GM15510 (cell line): ENCODE data around the gene RSPRY1.

Source experiments
- POLR2A ChIP-seq: IDR thresholded peaks from 3 replicates; pipeline ENCODE4 v1.6.1; 2011; ENCODE audit warnings: borderline replicate concordance; ENCODE audit not compliant: insufficient read length; ENCODE audit errors: extremely low read depth

The RSPRY1 gene

DNA sequence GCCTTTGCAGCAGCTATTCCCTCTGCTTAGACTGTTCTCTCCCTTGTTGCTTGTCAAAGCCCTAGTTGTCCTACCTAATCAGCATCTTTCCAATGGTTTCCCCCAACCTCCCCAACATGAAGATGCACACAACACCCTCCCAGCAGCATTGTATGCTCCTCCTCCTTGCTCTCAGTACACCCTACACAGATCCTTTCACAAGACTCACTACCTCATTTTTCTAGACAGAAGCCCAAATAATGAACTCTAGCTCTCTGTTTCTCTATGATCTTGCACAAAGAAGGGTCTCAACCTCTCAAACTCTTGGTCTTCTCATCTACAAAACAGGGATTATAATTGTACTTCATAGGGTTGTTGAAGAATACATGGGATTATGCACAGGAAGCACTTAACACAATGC, 19.7 kb upstream of the RSPRY1 start:
- no peak for TF ChIP-seq POLR2A

DNA sequence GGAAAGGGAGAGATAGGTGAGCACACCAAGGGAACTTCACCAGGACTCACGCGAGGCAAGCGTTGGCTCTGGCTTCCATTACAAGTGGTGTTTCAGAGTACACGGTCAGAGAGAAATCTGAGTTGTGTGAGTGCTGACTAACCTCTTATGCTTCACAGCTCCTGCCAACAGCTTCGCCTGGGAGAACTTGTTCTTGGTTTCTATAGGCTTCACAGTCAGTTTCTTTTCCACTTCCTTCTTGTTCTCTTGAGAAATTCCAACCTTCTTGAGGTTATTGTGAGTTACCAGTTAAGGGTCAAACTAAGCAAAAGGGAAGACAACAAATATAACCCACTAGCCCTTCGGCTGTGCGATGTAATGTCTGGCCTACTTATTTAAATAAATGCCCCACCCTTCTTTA, 19.2 kb upstream of the RSPRY1 start:
- no peak for TF ChIP-seq POLR2A

DNA sequence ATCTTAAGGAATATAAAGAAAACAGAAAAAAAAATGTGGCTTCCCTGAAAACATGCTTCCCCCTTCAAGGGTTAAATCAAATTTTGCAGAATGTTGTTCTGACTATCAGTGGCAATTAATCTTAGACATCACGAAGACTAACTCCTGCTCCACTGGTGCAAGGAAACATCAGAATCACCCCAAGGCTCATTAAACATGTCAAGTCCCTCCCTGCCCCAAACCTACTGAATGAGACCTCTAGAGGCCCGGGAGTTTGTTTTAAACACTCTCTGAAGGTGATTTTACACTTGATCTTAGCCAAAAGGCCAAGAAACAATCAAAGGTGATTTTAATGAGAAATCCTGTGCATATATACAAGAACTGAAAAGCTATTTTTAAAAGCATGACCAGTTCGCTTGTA, 18.6 kb upstream of the RSPRY1 start:
- no peak for TF ChIP-seq POLR2A

DNA sequence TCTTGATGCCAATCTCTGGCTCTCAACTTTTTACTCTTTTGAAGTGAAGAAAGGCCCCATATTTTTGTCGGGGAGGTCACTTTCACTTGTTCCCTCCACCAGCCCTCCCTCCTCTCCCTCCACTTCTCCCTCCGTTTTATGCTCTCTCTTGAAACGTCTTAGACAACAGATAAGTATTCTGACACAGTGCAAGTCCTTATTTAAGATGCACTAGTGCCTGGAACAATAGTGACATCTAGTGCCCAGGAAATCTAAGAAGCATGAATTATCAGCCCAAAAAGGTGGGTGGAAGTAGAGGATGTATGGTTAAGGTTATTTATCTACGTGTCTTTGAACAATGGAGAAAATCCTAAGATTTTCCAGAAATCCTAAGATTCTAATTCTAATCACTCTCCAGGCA, 18.2 kb upstream of the RSPRY1 start:
- no peak for TF ChIP-seq POLR2A

DNA sequence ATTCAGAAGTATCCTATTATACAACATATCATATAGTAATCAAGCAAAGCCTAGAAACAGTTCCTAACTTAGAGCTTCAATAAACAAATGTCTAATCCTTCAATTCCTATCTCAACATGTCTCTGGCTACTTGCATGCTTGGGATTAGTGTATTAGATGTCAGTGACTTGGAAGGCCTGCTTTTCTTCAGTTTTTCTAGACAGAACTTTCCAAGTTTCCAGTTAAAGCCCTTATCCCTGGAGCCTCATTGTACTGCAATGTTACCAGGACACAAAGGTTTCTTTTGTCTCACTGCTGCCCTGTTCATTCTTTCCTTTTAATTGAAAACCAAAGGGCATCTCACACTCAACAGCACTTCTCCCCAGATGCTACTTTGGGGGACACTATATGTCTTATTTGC, 16.8 kb upstream of the RSPRY1 start:
- TF ChIP-seq POLR2A: no peak

DNA sequence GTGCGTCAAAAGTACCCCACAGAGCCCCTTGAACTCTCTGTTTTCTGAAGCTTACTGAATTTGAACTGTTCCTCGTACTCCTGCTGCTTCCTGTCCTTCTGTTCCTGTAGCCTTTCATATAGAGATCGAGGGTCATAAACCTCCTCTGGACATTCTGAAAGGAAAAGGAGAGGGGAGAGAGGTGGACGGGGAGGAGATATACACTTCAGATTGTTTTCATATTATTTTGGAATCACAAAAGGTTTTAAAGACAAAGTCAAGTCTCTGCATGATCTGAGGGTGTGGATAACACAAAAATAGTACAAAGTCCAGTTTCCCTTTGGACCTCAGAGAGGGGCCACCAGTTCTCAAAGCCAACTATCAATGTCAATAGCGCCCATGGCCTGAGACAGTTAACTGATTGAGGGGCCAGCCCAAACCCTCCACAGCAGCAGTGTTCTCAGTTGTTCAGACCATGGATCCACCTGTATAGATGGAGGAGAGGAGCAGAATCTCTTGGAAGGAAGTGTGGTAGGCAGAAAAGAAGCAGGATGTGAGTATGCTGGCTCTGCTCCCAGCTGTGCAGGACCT, 13.3 kb upstream of the RSPRY1 start:
- no peak for TF ChIP-seq POLR2A

DNA sequence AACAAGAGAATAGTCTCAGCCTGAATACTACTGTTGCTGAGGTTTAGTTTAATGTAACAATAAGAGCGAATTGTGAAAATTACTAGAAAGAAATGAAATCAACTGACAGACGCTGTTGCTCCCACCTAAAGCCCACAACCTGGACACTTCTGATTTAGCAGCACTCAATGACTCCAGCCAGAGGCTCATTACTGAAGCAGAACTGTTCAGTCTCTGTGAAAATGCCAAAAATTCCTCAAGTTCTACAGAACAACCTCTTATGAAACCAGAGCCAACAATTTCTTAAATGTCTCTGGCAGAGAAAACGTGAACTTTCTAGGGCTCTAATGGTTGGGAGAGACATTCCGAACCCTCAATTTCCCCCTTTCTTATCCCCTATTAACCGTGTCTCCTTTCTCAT, 10.2 kb upstream of the RSPRY1 start:
- TF ChIP-seq POLR2A: no peak

DNA sequence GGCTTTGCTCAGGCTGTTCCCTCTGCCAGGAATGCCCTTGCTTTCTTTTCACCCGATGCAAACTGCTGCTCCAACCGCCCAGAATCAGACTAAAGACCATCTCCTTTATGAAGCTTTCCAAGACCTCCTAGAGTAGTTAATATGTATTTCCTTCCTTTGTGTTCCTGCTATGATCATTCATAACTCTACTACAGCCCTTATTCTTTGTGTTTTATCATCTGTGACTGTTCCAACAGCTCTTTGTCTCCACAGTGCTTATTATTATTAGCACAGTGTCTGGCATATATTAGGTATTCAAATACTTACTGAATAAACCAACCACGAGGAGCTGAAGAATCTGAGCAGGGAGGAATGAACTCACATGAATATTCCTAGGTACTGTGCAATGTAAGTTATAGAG, 7.9 kb upstream of the RSPRY1 start:
- TF ChIP-seq POLR2A: no peak

DNA sequence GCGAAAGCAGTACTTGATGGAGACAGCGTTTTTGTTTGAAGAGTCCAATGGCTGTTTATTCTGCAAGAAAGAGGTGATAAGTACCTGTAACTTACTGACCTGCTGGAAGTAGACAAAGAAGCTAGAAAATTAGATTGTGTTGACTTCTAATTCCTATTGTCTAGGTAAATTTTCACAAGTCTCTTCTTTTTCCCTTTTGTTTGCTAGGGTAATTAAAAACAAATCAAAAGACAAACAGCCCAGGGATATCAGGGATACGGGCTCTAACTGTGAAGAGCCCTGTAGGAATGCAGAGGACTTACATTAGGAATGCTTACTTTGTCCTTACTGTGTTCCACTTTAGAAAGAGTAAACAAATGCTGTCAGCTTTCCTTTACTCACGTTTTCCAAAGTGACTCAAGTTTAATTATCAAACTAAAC, 7.3 kb upstream of the RSPRY1 start:
- TF ChIP-seq POLR2A: no peak

DNA sequence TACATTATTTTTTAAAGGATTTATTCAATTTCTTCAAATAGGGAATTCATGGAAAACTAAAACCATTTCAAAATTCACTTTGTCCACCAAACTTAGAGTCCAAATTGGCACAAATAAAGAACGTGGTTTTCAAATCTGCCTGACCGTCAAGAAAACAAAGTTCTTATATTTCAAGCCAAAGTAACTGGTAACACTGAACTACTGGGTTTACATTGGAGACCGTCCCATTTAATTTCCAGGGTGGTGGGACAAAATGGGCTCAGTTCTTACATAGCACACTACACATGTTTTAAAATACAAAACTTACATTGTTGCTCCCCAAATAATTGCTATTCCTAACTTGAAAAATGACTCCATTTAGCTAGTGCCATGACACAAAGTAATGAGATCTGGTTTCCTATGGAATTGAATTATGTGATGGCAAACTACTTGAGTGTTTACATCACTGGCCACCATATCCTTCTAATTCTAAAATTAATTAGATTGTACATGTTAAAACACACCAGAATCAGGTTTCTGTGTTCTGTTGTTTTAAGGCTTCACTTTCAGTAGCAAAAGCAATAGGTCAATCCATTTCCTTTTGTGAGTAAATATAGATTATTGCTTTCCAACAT, 6.8 kb upstream of the RSPRY1 start:
- TF ChIP-seq POLR2A: no peak

DNA sequence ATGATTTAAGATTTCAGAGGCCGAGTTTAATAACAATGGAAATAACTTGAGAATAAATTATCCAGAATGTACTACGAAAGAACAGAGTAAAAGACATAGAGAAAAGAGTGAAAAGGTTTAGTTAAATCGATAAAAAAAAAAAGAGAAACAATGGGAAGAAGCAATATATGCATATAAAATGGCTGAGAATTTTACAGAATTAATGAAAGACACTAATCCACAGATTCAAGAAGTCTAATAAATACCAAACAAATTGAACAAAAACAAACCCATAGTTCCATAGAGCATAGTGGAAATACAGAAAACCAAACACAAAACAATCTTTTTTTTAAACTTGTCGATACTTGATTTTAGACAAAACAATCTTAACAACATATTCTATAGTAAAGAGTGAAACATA, 2.0 kb upstream of the RSPRY1 start:
- TF ChIP-seq POLR2A: no peak

DNA sequence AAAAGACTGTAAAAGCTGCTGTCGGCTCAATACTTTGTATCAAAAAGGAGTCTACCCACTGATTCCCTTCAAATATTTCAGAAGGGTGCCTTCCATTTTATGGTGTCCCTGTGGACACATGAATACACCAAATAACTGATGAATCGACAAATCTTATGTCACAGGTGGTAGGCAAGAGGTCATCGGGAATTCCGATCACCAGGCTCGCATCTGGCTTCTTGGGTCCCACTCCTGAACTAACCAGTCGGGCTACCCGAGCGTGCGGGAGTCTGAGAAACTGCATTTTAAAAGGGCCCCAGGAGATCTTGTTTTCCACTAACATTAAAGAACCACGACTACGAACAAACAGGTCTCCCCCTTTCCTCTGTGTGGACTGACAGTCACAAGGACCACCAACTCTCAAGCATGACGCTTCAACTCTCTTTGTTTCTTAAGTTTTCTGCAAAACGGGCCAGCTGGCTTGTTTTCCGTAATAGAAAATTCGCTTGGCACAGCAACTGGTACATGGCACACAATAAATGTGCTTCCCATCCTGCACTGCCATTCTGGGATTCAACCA, 1.2 kb upstream of the RSPRY1 start:
- no peak for TF ChIP-seq POLR2A

DNA sequence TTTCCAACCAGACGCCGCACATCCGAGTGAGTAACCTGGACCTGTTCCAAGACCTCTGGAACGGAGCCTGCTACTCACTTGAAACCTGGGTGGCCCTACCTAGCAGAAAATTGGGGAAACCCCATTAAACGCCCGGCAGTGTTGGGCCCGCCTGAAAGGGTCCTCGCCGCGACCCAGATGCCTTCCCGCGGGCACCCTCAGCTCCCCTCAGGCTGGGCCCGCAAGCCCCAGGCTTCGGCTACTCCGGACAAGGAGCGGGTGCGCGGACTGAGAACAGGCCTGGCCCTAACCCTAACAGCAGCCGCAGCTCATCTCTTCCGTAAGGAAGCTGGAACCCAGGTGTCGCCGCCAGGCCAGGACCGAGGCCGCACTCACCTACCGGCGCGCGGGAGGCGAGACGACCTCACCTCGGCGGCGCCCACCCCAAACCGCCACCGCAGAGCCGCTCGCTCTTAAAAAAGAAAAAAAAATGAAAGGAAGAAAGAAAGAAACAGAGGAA, 634 bp upstream of the RSPRY1 start:
- TF ChIP-seq POLR2A: no peak

DNA sequence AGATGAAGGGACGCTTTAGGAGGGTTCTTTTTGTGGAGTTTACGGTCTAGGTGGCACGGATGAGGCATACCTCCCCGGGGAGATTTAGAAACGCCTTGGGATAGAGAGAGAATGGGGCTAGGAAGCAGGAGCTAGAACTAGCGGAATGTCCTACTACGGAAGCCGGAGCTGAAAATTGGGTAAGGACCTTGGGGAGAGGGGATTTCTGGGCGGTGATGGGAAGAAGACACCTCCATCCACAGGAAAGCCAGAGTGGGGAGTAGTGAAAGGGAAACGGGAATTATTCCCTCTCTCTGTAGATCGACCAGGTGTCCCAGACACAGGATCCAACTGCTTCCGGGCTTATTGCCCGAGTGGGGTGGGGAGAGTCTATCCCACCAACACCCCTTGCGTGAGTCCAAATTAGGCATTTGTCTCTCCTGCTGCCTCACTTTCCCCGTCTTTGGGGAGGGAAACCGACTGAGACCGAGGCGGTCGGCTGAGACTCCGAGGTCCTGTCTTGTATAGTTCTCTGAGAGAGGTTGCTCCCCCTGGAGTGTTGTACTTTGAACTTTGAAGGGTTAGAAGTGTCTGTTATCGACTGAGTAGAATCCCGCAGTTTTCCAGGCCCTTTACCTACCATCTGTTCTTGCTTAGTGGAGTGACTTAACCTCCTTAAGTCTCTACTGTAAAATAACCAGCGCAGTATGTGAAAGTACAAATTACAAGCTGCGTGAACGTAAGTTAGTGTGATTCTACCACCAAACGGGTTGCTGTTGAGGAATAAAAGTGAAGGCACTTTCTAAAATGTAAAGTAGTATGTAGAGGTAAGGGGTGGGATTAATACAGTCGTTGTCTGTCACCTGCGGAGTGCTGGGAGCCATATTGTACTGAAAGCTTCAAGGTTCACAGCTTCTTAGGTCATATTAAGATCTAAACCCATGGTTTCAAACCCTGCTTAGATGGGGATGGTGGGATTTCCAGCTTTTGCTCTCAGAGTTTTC, 1.0 kb downstream of the RSPRY1 start:
- no peak for TF ChIP-seq POLR2A

DNA sequence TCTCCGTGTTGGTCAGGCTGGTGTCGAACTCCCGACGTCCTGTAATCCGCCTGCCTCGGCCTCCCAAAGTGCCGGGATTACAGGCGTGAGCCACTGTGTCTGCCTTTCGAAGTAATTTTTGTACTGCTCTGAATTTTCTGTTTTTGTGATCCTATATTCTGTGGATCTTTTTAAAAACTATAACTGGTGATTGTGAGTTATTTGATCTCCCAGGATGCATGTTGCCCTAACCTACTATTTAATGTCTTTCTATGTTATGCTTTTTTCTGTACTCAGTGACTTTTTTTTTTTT, 2.5 kb downstream of the RSPRY1 start:
- TF ChIP-seq POLR2A: no peak
